ENCODE data around the gene AGAP1.

GRCh38 chr2:235765181-235765820 lies 271.5 kb downstream of the AGAP1 start:
- TF ChIP-seq REST (IDR thresholded peaks at IDR 0.05) (no peak), CTCF (IDR thresholded peaks at IDR 0.05; ENCODE audit: low read depth, low read length, missing input control) (no peak), EGR1 (IDR thresholded peaks at IDR 0.05; ENCODE audit: low read depth in 2 of 2) (no peak)

Data from liver (tissue), 3 donors.